ENCODE results near the gene TMC3.

The TMC3 gene

GRCh38 chr15:81398456-81398855 is 24.4 kb upstream of the TMC3 start:
- TF ChIP-seq CTCF (IDR thresholded peaks at IDR 0.05; ENCODE audit: extremely low read depth, missing control alignments) = no peak
- DNase-seq (ENCODE audit: low spot score) = no peak

- DNase-seq (ENCODE audit: low spot score) = no peak
- TF ChIP-seq CTCF (IDR thresholded peaks at IDR 0.05; ENCODE audit: extremely low read depth, missing control alignments) = no peak
These were observed 20.6 kb upstream of the TMC3 start for GRCh38 chr15:81394603-81395002.

GRCh38 chr15:81391657-81392056 is 17.6 kb upstream of the TMC3 start:
- DNase-seq (ENCODE audit: low spot score) = no peak
- no peak for TF ChIP-seq CTCF (IDR thresholded peaks at IDR 0.05; ENCODE audit: extremely low read depth, missing control alignments)

GRCh38 chr15:81388436-81388770 is 14.4 kb upstream of the TMC3 start:
- TF ChIP-seq CTCF (IDR thresholded peaks at IDR 0.05; ENCODE audit: extremely low read depth, missing control alignments) = no peak
- DNase-seq (ENCODE audit: low spot score) = no peak

- DNase-seq (ENCODE audit: low spot score) = no peak
- no peak for TF ChIP-seq CTCF (IDR thresholded peaks at IDR 0.05; ENCODE audit: extremely low read depth, missing control alignments)
These were observed 13.8 kb upstream of the TMC3 start for GRCh38 chr15:81387621-81388435.

- no peak for TF ChIP-seq CTCF (IDR thresholded peaks at IDR 0.05; ENCODE audit: extremely low read depth, missing control alignments)
- DNase-seq (ENCODE audit: low spot score) = no peak
These were observed 12.9 kb upstream of the TMC3 start for GRCh38 chr15:81386947-81387346.

- no peak for DNase-seq (ENCODE audit: low spot score)
- TF ChIP-seq CTCF (IDR thresholded peaks at IDR 0.05; ENCODE audit: extremely low read depth, missing control alignments) = no peak
These were observed 11.7 kb upstream of the TMC3 start for GRCh38 chr15:81385721-81386076.
